ENCODE results near the gene SIGLEC10. TPM values are rescaled to one million over a fixed set of nuclear protein-coding genes. Genes with fewer than 3 reads are reported as not detected.

Gene SIGLEC10
- total and polyA plus RNA-seq, 2 experiments from 2014 or later = not detected

GRCh38 chr19:51458051-51458645 is 40.7 kb upstream of the SIGLEC10 start, which contains the start of gene SIGLEC8:
Gene SIGLEC8, minus strand, starts transcription at chr19:51458454. Its CDS starts 67 bp downstream, at chr19:51458387.
- Histone ChIP-seq H4K20me1 (ENCODE audit: insufficient read depth) (no peaks in the 10 kb centered on the region), H3K79me2 (ENCODE audit: insufficient read depth) (no peaks in the 10 kb centered on the region), H3K9me2 (ENCODE audit: insufficient read depth) (no peaks in the 10 kb centered on the region), H3K4me1 (ENCODE audit: insufficient read depth) (no peaks in the 10 kb centered on the region), H3K4me2 (ENCODE audit: unreplicated experiment) (no peak within 1 kb of the TSS), H3K27me3 (replicated peaks; ENCODE audit: insufficient read depth) (no peaks in the 10 kb centered on the region; the same call in 1 of the 2 replicates), H2AFZ (no peak within 1 kb of the TSS), H3K9me3 (ENCODE audit: low read depth) (no peaks in the 10 kb centered on the region), H3F3A (ENCODE audit: insufficient read depth) (no peaks in the 10 kb centered on the region), H3K4me3 (no peak within 1 kb of the TSS), H3K36me3 (ENCODE audit: low read depth) (no peaks in the 10 kb centered on the region), H3K27ac (no peak within 1 kb of the TSS), H3K9ac (no peak within 1 kb of the TSS)
- WGBS, 2 experiments (ENCODE audit: low coverage in 1 of 2, low lambda C conversion rate in 2 of 2, missing lambda C conversion rate in 2 of 2) = 30% methylated on average over 10 of the region's 10 CpGs
- TF ChIP-seq EZH2phosphoT487 (IDR thresholded peaks at IDR 0.05; ENCODE audit: insufficient read depth, low read depth) (no peak), EZH2 (IDR thresholded peaks at IDR 0.05; ENCODE audit: insufficient read depth, poor library complexity, severe bottlenecking) (no peak)
- no peak for DNase-seq
- in situ Hi-C loops (cut with MboI) = no loop called here

GRCh38 chr19:51457351-51458013 is 40.0 kb upstream of the SIGLEC10 start:
- H3K4me1 ChIP-seq (ENCODE audit: insufficient read depth) = no peaks in the 10 kb centered on the region
- H3K36me3 ChIP-seq (ENCODE audit: low read depth) = no peaks in the 10 kb centered on the region
- H3K9me2 ChIP-seq (ENCODE audit: insufficient read depth) = no peaks in the 10 kb centered on the region
- in situ Hi-C loops (cut with MboI) = no loop called here
- no peaks in the 10 kb centered on the region for H3F3A ChIP-seq (ENCODE audit: insufficient read depth)
- no peaks in the 10 kb centered on the region for H3K79me2 ChIP-seq (ENCODE audit: insufficient read depth)
- H3K27ac ChIP-seq = no peak overlapping the region
- H3K9me3 ChIP-seq (ENCODE audit: low read depth) = no peaks in the 10 kb centered on the region
- H3K4me2 ChIP-seq (ENCODE audit: unreplicated experiment) = no peak overlapping the region
- DNase-seq = no peak
- no peak overlapping the region for H2AFZ ChIP-seq
- no peak overlapping the region for H3K4me3 ChIP-seq
- no peaks in the 10 kb centered on the region; the same call in 1 of the 2 replicates for H3K27me3 ChIP-seq (replicated peaks; ENCODE audit: insufficient read depth)
- 41 to 46% methylated on average over 11 of the region's 11 CpGs for WGBS, 2 experiments (ENCODE audit: low coverage in 1 of 2, low lambda C conversion rate in 2 of 2, missing lambda C conversion rate in 2 of 2)
- H3K9ac ChIP-seq = no peak overlapping the region
- no peaks in the 10 kb centered on the region for H4K20me1 ChIP-seq (ENCODE audit: insufficient read depth)
- TF ChIP-seq EZH2phosphoT487 (IDR thresholded peaks at IDR 0.05; ENCODE audit: insufficient read depth, low read depth) = no peak
- TF ChIP-seq EZH2 (IDR thresholded peaks at IDR 0.05; ENCODE audit: insufficient read depth, poor library complexity, severe bottlenecking) = no peak

GRCh38 chr19:51456541-51457290 is 39.3 kb upstream of the SIGLEC10 start:
- Histone ChIP-seq H3K27me3 (replicated peaks; ENCODE audit: insufficient read depth) (no peaks in the 10 kb centered on the region; the same call in 1 of the 2 replicates), H3K27ac (no peak overlapping the region), H3K9ac (no peak overlapping the region), H3K79me2 (ENCODE audit: insufficient read depth) (no peaks in the 10 kb centered on the region), H3K9me3 (ENCODE audit: low read depth) (no peaks in the 10 kb centered on the region), H3K4me1 (ENCODE audit: insufficient read depth) (no peaks in the 10 kb centered on the region), H3K9me2 (ENCODE audit: insufficient read depth) (no peaks in the 10 kb centered on the region), H4K20me1 (ENCODE audit: insufficient read depth) (no peaks in the 10 kb centered on the region), H3K4me2 (ENCODE audit: unreplicated experiment) (no peak overlapping the region), H3K4me3 (no peak overlapping the region), H2AFZ (no peak overlapping the region), H3F3A (ENCODE audit: insufficient read depth) (no peaks in the 10 kb centered on the region), H3K36me3 (ENCODE audit: low read depth) (no peaks in the 10 kb centered on the region)
- TF ChIP-seq EZH2 (IDR thresholded peaks at IDR 0.05; ENCODE audit: insufficient read depth, poor library complexity, severe bottlenecking) = no peak
- no peak for TF ChIP-seq EZH2phosphoT487 (IDR thresholded peaks at IDR 0.05; ENCODE audit: insufficient read depth, low read depth)
- in situ Hi-C loops (cut with MboI) = no loop called here
- 29 to 37% methylated on average over 11 of the region's 11 CpGs for WGBS, 2 experiments (ENCODE audit: low coverage in 1 of 2, low lambda C conversion rate in 2 of 2, missing lambda C conversion rate in 2 of 2)
- no peak for DNase-seq

GRCh38 chr19:51450730-51451307 is 33.4 kb upstream of the SIGLEC10 start:
- Histone ChIP-seq H4K20me1 (ENCODE audit: insufficient read depth) (no peaks in the 10 kb centered on the region), H3K4me1 (ENCODE audit: insufficient read depth) (no peaks in the 10 kb centered on the region), H3K79me2 (ENCODE audit: insufficient read depth) (no peaks in the 10 kb centered on the region), H3K9ac (no peak overlapping the region), H3K27ac (no peak overlapping the region), H3K9me2 (ENCODE audit: insufficient read depth) (no peaks in the 10 kb centered on the region), H3F3A (ENCODE audit: insufficient read depth) (no peaks in the 10 kb centered on the region), H2AFZ (no peak overlapping the region), H3K9me3 (ENCODE audit: low read depth) (no peaks in the 10 kb centered on the region), H3K27me3 (replicated peaks; ENCODE audit: insufficient read depth) (no peaks in the 10 kb centered on the region), H3K4me3 (no peak overlapping the region), H3K4me2 (ENCODE audit: unreplicated experiment) (no peak overlapping the region), H3K36me3 (ENCODE audit: low read depth) (no peaks in the 10 kb centered on the region)
- DNase-seq = no peak
- 35 to 36% methylated on average over 5 of the region's 5 CpGs for WGBS, 2 experiments (ENCODE audit: low coverage in 1 of 2, low lambda C conversion rate in 2 of 2, missing lambda C conversion rate in 2 of 2)
- in situ Hi-C loops (cut with MboI) = no loop called here
- TF ChIP-seq EZH2 (IDR thresholded peaks at IDR 0.05; ENCODE audit: insufficient read depth, poor library complexity, severe bottlenecking) = no peak
- TF ChIP-seq EZH2phosphoT487 (IDR thresholded peaks at IDR 0.05; ENCODE audit: insufficient read depth, low read depth) = no peak

All from GM23248 (cell line).